HG03432 (cell line): ENCODE data around the gene SEC23IP.
"Not testable (repeated sequence)": the region's sequence is repeated elsewhere in the genome, so short reads cannot be mapped to it uniquely, and the experiment has no call there.

ENCODE experiments used
- ATAC-seq: cut with Tn5 transposase; IDR thresholded peaks from one replicate; pipeline ENCODE4 v1.9.1; 2021; ENCODE audit warnings: mild to moderate bottlenecking, moderate library complexity; ENCODE audit not compliant: unreplicated experiment

The SEC23IP gene

GRCh38 chr10:119892188-119893065 lies at the start of gene SEC23IP:
SEC23IP (plus strand) TSS chr10:119892730; CDS start chr10:119892783, 53 bp downstream.
- ATAC-seq = peak; percentile 99

GRCh38 chr10:119845656-119846055 lies 46.9 kb upstream of the SEC23IP start:
- ATAC-seq = no peak

- ATAC-seq = no peak
These were observed 43.3 kb upstream of the SEC23IP start for GRCh38 chr10:119849031-119849789.

GRCh38 chr10:119849944-119850343 lies 42.6 kb upstream of the SEC23IP start:
- ATAC-seq = no peak

- ATAC-seq = no peak
These were observed 40.3 kb upstream of the SEC23IP start for GRCh38 chr10:119852277-119852676.

GRCh38 chr10:119852822-119853221 lies 39.7 kb upstream of the SEC23IP start:
- no peak for ATAC-seq

GRCh38 chr10:119853574-119853973 lies 39.0 kb upstream of the SEC23IP start:
- ATAC-seq = no peak

- no peak for ATAC-seq
These were observed 34.5 kb upstream of the SEC23IP start for GRCh38 chr10:119858063-119858462.

GRCh38 chr10:119859420-119860258 lies 32.9 kb upstream of the SEC23IP start:
- ATAC-seq = no peak

- no peak for ATAC-seq
These were observed 31.5 kb upstream of the SEC23IP start for GRCh38 chr10:119860866-119861607.

- ATAC-seq = no peak
These were observed 30.0 kb upstream of the SEC23IP start for GRCh38 chr10:119862524-119862923.

GRCh38 chr10:119863951-119864565 lies 28.5 kb upstream of the SEC23IP start:
- ATAC-seq = no peak

GRCh38 chr10:119865699-119866240 lies 26.8 kb upstream of the SEC23IP start:
- ATAC-seq = no peak

GRCh38 chr10:119867317-119867716 lies 25.2 kb upstream of the SEC23IP start:
- ATAC-seq = no peak

GRCh38 chr10:119869398-119869797 lies 23.1 kb upstream of the SEC23IP start:
- not testable (repeated sequence) for ATAC-seq

- peak; percentile 54 for ATAC-seq
These were observed 20.5 kb upstream of the SEC23IP start for GRCh38 chr10:119871881-119872609.

- ATAC-seq = peak; percentile 23
These were observed 20.0 kb upstream of the SEC23IP start, which contains the start of gene MCMBP for GRCh38 chr10:119872610-119872859. MCMBP (minus strand) TSS chr10:119872843; CDS start chr10:119872584, 259 bp downstream.

GRCh38 chr10:119872860-119873681 lies 19.5 kb upstream of the SEC23IP start:
- ATAC-seq = peak; percentile 94
